A172 (cell line): ENCODE measurements around the gene BMPR1A. TPM values are rescaled to one million over a fixed set of nuclear protein-coding genes. Genes with fewer than 3 reads are reported as not detected.

Source experiments
- DNase-seq: peaks from one replicate; pipeline ENCODE4 v3.0.0-alpha.2; 2015; ENCODE audit warnings: low spot score
- total RNA-seq: library from RNA; depleted of rRNA; stranded (reverse); fragments of >200 nt; shearing (Covaris generic); gene quantifications from 2 replicates; pipeline ENCODE4 v1.2.3, GENCODE V29; 2014

BMPR1A gene
- total RNA-seq, 1 experiment from 2014 or later: 50.1 TPM

DNA sequence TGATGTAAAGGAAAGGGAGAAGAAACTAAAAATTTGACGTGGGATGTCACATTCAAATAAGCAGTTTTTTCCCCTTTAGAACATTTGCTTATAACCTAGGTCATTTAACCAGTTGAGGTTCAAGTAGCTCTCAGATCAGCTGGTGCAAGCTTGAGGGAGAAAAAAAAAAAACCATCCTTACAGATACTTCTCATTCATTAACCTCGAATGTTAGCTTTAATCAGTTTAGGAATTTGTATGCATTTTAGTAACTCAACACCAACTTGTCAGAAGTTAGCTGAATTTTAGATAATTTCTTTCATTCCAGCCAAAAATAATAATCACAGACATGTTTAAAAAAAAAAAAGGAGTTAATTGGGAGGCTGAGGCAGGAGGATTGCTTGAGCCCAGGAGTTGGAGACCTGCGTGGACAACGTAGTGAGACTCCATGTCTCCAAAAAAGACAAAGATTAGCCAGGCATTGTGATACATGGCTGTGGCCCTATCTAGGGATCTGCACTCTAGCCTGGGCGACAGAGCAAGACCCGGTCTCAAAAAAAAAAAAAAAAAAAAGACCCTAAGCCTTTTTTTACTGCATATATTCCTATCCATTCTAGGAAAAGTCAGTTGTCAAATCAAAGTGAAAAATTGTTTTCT lies 46.2 kb downstream of the BMPR1A start:
- no peak for DNase-seq

DNA sequence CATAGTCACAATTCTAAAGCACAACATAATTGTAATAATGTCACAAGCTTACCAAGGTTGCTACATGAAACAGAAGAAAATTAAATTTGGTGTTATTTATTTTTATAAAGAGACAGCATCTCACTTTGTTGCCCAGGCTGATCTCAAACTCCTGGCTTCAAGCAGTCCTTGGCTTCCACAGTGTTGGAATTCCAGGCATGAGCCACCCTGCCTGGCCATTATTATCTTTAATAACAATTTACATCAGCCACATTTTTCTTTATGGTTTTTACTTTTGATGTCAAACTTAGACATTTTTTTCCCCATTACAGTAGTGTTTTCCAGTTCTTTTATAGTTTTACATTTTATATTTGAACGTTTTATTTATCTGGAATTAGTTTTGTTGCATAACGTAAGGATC lies 46.7 kb downstream of the BMPR1A start:
- DNase-seq: no peak

DNA sequence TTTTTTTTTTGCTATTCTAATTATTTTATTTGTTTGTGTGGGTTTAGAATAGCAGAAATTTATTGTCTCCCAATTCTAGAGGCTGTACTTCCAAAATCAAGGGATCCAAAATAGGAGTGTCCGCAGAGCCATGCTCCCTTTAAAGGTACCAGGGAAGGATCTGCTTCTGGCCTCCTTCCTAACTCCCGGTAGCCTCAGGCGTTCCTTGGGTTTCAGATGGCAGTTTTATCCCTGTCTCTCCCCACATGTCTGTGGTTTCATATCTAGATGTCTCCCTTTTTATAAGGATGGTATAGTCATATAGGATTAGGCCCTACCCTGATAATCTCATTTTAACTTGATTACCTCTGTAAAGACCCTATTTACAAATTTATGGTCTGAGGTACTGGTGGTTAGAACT lies 48.4 kb downstream of the BMPR1A start:
- DNase-seq: no peak

DNA sequence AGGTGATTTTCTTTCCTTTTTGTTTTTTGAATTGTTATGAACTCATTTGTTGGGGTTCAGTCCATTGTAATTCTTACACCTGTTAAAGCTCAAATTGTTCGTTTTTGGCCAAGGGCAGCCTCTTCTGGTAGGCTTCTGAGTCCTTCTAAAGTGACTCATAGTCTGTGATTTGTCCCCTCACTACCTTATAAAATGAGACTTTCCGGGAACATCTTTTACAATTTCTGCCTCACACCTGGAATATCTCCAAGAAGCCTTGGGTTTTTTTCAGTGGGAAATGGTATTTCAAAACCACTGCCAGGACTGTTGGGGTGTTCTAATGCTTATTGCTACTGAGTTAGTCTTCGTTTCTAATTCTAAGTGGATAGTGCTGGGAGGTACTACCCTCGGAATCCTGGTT lies 56.7 kb downstream of the BMPR1A start:
- DNase-seq: peak; percentile 22

DNA sequence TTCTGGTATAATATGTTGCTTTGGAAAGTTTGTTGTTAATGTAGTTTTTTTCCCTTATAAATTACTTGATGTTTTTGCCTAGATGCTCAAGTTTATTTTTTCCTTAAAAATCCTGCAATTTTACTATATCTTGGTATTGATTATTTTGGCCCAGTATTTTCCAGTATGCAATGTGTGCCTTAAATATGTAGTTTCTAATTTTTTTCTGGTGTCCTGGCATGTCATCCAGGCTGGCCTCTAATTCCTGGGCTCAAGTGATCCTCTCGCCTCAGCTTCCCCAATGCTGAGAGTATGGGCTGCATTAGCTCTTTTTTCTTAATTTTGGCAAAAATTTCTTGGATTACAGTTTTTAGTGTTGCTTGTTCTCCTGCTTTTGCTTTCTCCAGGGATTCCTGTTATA lies 57.6 kb downstream of the BMPR1A start:
- no peak for DNase-seq

DNA sequence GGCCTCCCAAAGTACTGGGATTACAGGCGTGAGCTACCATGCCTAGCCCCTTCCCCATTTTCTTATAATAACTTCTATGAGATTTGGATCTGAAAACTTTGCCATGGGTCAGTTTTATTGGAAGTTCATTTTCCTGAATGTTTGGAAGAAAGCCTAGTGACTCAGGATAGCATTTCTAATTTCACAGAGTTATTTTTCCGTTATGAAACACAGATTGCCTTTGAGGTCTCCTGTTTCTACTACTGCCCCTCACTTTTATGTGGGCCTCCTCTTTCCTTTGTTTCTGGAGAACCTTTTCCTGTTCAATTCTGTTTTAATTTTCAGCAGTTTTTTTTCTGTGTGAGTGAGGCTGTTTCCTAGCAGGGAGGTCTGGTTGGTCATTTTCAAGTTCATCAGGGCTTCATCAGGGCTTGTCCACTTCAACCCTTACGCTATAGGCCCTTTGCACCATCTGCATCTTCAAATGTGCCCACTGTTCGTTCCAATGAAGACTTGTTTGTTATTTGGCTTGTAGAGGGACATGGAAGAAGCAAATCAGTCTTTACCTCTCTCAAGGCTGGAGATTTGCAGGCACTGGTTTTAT lies 58.7 kb downstream of the BMPR1A start:
- no peak for DNase-seq

DNA sequence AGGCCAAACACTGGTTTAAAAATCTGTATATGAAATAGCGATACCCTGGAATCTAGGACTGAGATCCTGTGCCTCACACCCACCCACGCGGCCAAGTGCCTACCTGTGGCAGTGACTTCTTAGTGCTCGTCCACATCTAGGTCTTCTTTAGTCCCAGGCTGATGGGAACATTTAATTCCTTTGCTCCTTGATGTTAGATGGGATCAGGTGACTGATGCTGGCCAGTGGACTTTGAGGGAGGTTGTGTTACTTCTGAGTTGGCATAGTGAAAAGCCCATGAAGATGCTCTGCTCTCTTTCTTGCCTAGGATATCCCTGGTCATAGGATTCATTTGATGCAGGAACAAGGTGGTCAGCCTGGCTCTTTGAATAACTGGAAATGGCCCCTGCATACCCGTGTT lies 59.2 kb downstream of the BMPR1A start:
- no peak for DNase-seq

DNA sequence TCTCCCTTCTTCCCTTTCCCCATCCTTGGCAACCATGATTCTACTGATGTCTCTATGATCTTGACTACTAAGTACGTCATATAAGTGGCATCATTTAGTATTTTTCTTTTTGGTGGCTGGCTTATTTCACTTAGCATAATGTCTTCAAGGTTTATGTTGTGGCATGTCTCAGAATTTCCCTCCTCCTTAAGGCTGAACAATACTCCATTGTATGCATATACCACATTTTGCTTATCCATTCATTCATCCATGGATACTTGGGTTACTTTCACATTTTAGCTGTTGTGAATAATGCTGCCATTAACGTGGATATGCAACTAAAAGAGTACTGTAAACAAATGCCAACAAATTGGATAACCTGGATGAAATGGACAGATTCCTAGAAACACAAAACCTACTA lies 60.8 kb downstream of the BMPR1A start:
- DNase-seq: no peak

DNA sequence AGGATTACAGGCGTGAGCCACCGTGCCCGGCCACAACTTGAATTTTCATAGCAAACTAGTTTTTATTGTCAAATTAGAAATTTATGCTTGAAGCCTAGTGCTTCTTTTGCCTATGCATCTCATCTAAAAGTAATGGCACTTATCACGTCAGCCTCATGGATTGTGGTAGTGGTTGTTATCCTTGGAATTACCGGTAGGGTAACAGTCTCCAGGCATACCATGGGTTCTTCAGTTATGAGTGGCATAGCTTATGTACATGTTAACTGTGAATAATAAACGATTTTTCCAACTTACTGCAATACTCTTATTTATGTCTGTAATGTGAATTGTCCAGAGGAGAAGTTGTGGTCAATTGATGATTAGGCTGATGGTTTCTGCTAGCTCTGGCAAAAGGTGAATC lies 63.1 kb downstream of the BMPR1A start:
- no peak for DNase-seq

DNA sequence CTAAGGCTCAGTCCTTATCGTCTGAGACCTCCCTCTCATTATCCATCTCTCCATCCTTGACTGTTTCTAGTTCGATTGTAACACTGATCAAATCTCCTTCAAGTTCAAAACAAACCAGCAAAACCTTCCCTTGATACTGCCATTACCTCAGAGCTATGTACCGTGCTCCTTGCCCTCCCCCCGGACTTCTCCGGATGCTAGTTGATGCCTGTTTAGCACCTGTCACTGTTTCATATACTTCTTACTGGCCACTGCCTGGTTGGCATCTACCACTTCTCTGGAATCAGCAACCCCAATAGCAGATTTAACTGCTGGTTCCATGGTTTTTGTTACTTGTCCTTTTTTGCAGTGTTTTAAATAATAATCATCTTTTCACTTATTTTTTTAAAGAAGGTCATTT lies 64.1 kb downstream of the BMPR1A start:
- no peak for DNase-seq

DNA sequence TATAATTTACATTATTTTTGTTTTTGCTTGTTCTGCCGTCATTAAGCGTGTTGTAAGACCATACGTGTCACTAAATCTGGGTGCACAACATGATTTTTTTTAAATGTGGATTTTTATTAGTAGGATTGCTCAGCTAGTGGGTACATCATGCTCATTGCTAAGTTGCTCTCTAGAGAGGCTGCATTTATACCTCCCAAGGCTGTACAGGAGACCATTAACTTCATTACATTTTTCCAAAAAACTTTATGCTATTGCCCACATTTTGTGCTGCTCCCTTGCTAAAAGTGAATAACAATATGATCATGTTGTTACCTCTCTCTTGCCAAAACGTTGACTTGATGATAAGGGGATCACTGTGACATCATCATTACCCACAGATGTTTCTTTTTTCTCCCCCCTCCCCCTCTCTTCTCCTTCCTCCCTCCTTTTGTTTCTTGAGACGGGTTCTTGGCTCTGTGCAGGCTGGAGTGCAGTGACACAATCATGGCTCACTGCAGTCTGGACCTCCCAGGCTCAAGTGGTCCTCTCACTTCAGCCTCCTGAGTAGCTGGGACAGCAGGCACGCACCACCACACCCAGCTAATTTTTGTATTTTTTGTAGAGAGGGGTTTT lies 65.1 kb downstream of the BMPR1A start:
- no peak for DNase-seq

DNA sequence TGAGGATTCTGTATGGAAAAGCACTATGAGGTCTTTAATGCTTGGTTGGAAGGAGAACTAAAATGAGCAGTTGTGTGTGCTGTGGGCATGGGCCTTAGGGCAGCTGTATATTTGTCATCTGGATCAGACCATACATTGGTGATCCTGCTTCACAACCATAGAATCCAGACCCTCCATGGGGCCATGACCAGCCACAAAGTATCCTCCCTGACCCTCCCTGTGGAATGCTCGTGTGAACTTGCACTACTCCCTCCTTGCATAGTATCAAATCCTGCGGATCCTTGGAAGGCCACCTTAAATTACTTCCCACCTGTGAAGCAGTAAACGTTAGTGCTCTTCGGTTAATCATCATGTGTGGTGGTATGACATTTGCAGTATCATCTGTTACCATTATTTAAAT lies 67.1 kb downstream of the BMPR1A start:
- DNase-seq: no peak

DNA sequence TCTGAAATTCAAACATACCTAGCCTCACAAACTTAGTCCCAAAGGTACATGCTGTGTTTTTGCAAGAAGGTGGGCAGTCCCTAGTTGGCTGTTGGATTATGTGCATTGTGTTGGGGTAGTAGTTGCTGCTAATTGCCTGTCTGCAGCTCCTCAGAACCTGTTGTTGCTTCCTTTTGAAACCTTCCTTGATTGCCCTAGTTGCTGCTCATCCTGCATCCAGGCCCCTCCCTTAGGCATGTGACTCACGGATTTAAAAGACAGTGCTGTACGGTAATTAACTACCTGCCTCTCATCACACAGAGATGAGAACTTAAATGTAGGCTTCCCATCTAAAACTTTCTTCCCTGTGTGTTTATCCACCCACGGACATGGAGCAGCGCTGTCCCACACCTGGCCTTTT lies 67.7 kb downstream of the BMPR1A start:
- no peak for DNase-seq

DNA sequence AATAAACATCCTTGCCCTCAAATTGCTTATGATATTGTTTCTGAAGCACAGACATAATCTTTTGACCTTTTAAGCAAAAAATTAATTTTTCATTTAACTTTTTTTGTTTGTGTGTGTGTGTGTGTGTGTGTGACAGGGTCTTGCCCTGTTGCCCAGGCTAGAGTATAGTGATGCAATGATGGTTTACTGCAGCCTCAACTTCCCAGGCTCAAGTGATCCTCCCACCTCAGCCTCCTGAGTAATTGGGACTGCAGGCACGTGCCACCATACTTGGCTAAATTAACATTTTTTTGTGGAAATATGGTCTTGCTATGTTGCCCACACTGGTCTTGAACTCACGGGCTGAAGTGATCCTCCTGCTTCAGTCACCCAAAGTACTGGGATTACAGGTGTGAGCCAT lies 68.9 kb downstream of the BMPR1A start:
- DNase-seq: no peak

DNA sequence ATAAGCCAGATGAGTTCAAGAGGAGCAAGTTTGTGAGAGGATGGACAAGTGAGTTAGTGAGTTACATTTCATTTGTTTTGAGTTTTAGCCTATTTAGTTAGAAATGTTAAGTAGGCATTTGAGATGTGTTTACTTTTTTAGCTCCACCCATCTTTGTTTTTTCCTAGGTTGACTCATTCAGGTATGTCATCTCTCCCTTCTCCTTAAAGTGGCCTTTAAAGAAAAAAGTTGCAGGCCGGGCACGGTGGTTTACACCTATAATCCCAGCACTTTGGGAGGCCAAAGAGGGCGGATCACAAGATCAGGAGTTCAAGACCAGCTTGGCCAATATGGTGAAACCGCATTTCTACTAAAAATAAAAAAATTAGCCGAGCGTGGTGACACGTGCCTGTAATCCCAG lies 71.2 kb downstream of the BMPR1A start:
- DNase-seq: peak; percentile 8

DNA sequence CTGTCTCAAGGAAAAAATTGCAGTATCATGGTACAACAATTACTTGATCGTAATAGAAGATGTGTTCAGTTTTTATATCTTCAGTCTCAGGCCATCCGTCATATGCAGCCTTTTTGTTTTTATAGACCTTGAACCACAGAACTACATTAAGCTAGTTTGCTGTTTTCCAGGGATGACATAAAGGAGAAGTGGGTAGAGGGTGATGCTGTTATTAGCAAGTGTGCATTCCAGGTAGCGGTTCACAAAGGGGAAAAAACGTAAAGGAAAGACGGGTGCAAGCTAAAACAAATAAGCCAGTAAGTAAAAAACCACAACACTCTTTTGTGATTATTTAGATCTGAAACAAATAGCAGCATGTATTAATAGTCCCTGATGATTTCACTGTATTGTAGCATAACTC lies 71.7 kb downstream of the BMPR1A start:
- DNase-seq: no peak

DNA sequence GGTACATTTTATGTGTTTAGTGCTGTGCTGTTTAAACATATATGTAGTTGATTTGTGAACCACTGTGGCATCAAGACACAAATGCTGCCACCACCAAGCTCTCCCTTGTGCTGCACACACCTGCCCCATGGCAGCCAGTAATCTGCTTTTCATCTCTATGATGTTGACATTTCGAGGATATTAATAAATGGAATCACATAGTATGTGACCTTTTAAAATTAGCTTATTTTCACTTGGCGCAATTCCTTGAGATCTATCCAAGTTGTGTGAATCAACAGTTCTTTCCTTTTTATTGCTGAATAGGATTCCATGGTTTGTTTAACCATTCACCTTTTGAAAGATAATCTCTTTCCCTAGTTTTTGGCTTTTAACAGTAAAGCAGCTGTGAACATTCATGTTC lies 73.1 kb downstream of the BMPR1A start:
- DNase-seq: no peak

DNA sequence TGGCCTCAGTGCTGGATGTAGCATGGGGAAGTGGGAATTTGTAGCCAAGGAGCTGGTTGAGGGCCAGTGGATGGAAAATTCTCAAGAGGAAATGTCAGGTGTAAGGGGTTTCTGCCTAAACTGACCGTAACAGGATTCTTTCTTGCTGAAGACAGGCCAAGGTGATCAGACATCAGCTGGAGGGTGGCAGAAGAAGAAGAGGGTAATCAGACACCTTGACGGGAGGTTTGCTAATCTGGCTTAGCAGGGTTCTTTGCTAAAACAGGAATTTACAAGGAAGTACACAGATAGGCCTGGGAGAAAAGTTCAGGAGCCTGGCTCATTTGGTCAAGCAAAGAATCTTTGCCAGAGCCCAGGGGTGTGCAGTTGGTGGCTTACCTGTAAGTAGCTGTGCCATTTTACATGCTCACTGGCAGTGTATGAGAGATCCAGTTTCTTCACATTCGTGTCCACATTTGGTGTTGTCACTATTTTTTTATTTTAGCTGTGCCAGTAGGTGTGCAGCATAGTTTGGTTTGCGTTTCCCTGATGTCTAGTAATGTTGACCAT lies 73.7 kb downstream of the BMPR1A start:
- no peak for DNase-seq

DNA sequence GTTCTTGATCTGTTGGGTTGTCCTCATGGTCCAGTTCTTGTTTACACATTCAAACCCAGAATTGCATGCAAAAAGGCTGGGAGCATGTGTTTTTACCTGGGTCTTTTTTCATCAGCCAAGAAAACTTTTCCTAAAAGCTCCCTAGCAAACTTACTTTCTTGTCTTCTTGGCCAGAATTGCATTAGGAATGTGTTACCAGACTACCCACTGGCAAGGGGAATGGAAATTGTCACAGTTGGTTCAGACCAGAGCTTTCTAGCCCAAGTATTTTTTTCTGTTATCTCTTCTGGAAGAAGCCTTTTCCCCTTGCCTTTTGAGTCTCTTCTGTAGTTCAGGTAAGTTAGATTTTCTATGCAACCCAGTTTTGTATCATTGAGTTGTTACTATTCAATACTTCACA lies 77.5 kb downstream of the BMPR1A start:
- no peak for DNase-seq

DNA sequence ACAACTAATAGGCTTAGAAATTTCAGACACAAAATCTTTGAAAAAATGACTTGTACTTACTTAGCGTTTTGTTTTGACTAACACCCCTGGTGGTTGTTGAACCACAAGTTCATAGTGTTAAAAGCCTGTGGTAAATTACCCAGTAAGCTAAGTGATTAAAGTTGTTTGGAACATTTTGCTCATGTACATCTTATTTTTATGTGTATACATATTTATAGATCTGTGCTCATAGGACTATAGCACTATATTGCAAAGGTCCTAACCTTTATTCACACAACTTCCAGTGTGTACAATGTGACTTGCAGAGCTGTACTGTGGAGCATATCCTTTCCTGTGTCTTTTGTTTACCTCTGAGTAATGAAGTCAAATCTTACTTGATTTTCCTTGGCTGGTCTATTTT lies 79.6 kb downstream of the BMPR1A start:
- DNase-seq: no peak

DNA sequence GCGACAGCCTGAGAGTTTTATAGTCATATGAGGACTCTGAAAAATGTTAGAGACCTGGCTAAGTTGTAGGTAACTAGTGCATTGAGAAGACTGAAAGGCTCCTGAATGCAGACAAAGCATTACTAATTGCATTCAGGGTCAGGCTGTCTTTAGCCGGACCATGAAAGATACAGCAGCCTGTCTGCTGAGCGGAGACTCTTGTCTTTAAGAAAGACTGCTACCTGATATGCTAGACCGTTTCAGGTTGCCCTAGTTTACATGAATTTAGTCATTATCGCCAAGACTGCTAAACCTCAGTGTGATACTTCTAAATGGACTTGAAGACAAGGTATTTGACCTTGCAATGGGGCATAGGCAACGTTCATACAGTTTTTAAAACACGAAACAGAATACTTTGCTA lies 81.2 kb downstream of the BMPR1A start:
- no peak for DNase-seq

DNA sequence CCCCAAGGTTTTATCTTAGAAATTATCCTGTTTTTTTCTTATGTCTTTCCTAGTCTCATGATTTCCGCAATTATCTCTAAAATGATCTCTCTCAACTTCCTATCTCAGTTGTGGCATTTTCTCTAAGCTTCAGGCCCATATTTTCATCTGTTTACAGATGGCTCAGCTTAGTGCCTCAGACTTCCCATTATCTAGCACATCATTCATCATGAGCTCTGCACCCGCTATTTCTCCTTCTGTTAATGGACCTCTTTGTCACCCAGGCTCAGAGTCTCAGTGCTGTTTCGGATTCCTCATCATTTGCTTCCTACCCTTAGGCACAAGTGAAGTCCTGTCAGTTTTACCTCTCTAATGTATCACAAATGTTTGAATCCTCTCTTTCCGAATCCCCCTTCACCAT lies 84.1 kb downstream of the BMPR1A start:
- no peak for DNase-seq

DNA sequence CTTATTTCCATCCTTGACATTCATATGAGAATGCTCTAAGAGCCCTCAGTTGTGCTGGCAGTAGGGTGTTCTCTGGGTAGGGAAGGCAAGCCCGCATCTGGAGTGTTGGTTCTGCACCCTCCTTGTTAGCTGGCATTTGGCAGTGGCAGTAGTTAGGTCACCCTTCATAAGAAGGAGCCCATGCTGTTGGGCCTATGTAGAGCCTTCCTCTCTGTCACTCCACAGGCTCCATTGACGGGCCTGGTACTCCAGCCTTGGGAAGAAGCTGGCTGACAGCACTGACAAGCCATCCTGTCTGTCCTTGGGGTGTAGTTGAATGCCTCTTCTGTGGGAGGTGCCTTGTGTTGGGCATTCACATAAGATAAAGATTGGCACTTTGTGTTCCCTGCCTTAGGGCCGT lies 89.7 kb downstream of the BMPR1A start:
- no peak for DNase-seq

DNA sequence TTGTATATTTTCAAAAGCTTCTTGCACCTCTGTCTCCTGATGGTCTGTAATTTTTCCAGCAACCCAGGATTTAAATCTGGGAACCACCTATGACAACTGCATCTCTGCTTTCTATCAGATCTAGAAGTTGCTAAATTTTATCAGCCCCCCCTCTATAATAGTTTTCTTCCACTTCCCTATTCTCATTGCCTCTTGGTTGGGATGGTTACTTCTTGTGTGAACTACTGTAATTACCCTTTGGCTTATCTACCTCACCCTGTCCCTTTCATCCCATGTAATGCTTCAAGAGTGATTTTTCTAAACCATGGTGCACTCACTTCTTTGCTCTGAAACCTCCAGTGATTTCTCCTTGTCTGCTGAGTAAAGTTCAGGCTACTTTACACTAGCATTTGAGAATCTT lies 92.3 kb downstream of the BMPR1A start:
- no peak for DNase-seq
